HFFc6 (cell line): ENCODE data around the gene MAGI3. TPM values are rescaled to one million over a fixed set of nuclear protein-coding genes. Genes with fewer than 3 reads are reported as not detected.

Experiments
- DNase-seq: peaks from one replicate; pipeline ENCODE4 v3.0.0-alpha.2; 2018
- H3K27ac Mint-ChIP-seq: 2 replicates; pipeline ENCODE4 v1.8.0; 2020; ENCODE audit warnings: mild to moderate bottlenecking, mixed read lengths
- H3K27me3 Mint-ChIP-seq: 2 replicates; pipeline ENCODE4 v1.8.0; 2021; ENCODE audit warnings: mild to moderate bottlenecking, moderate library complexity, mixed read lengths; ENCODE audit not compliant: insufficient read depth
- H3K36me3 Mint-ChIP-seq: 2 replicates; pipeline ENCODE4 v1.8.0; 2021; ENCODE audit warnings: low read depth, mixed read lengths
- H3K4me1 Mint-ChIP-seq: 2 replicates; pipeline ENCODE4 v1.8.0; 2020; ENCODE audit warnings: low read depth, mixed read lengths
- H3K4me3 Mint-ChIP-seq: 2 replicates; pipeline ENCODE4 v1.8.0; 2020; ENCODE audit warnings: mild to moderate bottlenecking, moderate library complexity, mixed read lengths
- H3K9me3 Mint-ChIP-seq: 2 replicates; pipeline ENCODE4 v1.8.0; 2020; ENCODE audit warnings: mild to moderate bottlenecking, mixed read lengths
- CTCF ChIP-seq: fragments of 200-600 bp; sonication (generic); IDR thresholded peaks from 2 replicates; pipeline ENCODE4 v1.5.0; 2021; ENCODE audit warnings: antibody characterized with exemption, mild to moderate bottlenecking
- total RNA-seq, 6 experiments: library from RNA; stranded (reverse); fragmentation: NEBNext Ultra II Directional; extraction: Animal tissue kit (Norgen Biotek cat#: 25700); gene quantifications; 2 replicates in 1 of 6; 3 replicates in 5 of 6; pipeline ENCODE4 v1.2.3, GENCODE V29; 2021

Gene MAGI3
- total RNA-seq, 6 experiments from 2014 or later = 5.1 to 8.2 (median 7.6) TPM

GRCh38 chr1:113665071-113665470 is 274.8 kb downstream of the MAGI3 start:
- Mint-ChIP-seq H3K9me3 (no peaks in the 10 kb centered on the region), H3K27ac (no peak overlapping the region), H3K4me1 (peaks cover 13% of the 10 kb centered on the region), H3K27me3 (no peaks in the 10 kb centered on the region), H3K4me3 (no peak overlapping the region), H3K36me3 (peaks cover 23% of the 10 kb centered on the region)
- no peak for DNase-seq
- TF ChIP-seq CTCF = no peak

- Mint-ChIP-seq H3K9me3 (no peaks in the 10 kb centered on the region), H3K36me3 (peaks cover 23% of the 10 kb centered on the region)
- TF ChIP-seq CTCF = no peak
Measured at GRCh38 chr1:113666126-113666525, 275.8 kb downstream of the MAGI3 start.

GRCh38 chr1:113669988-113670387 is 279.7 kb downstream of the MAGI3 start:
- Mint-ChIP-seq H3K4me1 (peaks cover 8% of the 10 kb centered on the region), H3K36me3 (peaks cover 18% of the 10 kb centered on the region; the same call in 1 of the 2 replicates), H3K4me3 (no peak overlapping the region), H3K27me3 (no peaks in the 10 kb centered on the region), H3K9me3 (no peaks in the 10 kb centered on the region), H3K27ac (no peak overlapping the region)
- TF ChIP-seq CTCF = no peak
- DNase-seq = no peak

More at GRCh38 chr1:113666126-113666525, 275.8 kb downstream of the MAGI3 start:
- Mint-ChIP-seq H3K27me3 (no peaks in the 10 kb centered on the region), H3K4me1 (peaks cover 13% of the 10 kb centered on the region), H3K27ac (no peak overlapping the region), H3K4me3 (no peak overlapping the region)
- DNase-seq = no peak

- Mint-ChIP-seq H3K9me3 (no peaks in the 10 kb centered on the region), H3K4me1 (peaks cover 15% of the 10 kb centered on the region), H3K27me3 (no peaks in the 10 kb centered on the region), H3K4me3 (no peak overlapping the region), H3K27ac (no peak overlapping the region), H3K36me3 (peaks cover 18% of the 10 kb centered on the region; the same call in 1 of the 2 replicates)
- TF ChIP-seq CTCF = no peak
- no peak for DNase-seq
Measured at GRCh38 chr1:113670650-113671049, 280.3 kb downstream of the MAGI3 start.

- Mint-ChIP-seq H3K27ac (no peak overlapping the region), H3K36me3 (peaks cover 12% of the 10 kb centered on the region; the same call in 1 of the 2 replicates), H3K4me1 (peaks cover 30% of the 10 kb centered on the region), H3K27me3 (no peaks in the 10 kb centered on the region), H3K9me3 (no peaks in the 10 kb centered on the region), H3K4me3 (no peak overlapping the region)
- DNase-seq = no peak
- TF ChIP-seq CTCF = no peak
Measured at GRCh38 chr1:113672491-113672890, 282.2 kb downstream of the MAGI3 start.

GRCh38 chr1:113674591-113674990 is 284.3 kb downstream of the MAGI3 start:
- peak; percentile 1 for DNase-seq
- H3K4me3 Mint-ChIP-seq = no peak overlapping the region
- H3K27me3 Mint-ChIP-seq = no peaks in the 10 kb centered on the region
- TF ChIP-seq CTCF = no peak
- H3K36me3 Mint-ChIP-seq = no peaks in the 10 kb centered on the region
- H3K9me3 Mint-ChIP-seq = no peaks in the 10 kb centered on the region
- peaks cover 37% of the 10 kb centered on the region for H3K4me1 Mint-ChIP-seq
- no peak overlapping the region for H3K27ac Mint-ChIP-seq
